Measurements from ENCODE around the gene PPA2.

DNA sequence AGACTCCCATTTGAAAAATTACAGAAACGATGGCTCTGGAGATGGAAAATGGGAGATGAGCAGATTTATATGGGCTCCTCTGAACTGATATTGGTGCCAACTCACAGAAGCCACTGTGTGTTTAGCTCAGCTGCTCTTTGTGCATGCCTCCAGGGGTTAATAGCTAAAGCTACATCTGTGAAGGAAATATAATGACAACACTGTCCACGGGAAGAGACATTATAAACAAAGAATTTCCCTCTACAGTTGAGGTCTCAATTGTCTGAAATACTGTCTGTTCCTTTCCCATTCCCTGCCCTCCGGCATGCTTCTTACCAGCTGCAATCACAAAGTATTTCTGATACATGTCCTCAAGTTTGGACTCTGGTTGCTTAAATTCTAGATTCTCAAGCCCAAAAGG lies 40.4 kb downstream of the PPA2 start:
- TF ChIP-seq, protein P1, sequence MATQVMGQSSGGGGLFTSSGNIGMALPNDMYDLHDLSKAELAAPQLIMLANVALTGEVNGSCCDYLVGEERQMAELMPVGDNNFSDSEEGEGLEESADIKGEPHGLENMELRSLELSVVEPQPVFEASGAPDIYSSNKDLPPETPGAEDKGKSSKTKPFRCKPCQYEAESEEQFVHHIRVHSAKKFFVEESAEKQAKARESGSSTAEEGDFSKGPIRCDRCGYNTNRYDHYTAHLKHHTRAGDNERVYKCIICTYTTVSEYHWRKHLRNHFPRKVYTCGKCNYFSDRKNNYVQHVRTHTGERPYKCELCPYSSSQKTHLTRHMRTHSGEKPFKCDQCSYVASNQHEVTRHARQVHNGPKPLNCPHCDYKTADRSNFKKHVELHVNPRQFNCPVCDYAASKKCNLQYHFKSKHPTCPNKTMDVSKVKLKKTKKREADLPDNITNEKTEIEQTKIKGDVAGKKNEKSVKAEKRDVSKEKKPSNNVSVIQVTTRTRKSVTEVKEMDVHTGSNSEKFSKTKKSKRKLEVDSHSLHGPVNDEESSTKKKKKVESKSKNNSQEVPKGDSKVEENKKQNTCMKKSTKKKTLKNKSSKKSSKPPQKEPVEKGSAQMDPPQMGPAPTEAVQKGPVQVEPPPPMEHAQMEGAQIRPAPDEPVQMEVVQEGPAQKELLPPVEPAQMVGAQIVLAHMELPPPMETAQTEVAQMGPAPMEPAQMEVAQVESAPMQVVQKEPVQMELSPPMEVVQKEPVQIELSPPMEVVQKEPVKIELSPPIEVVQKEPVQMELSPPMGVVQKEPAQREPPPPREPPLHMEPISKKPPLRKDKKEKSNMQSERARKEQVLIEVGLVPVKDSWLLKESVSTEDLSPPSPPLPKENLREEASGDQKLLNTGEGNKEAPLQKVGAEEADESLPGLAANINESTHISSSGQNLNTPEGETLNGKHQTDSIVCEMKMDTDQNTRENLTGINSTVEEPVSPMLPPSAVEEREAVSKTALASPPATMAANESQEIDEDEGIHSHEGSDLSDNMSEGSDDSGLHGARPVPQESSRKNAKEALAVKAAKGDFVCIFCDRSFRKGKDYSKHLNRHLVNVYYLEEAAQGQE (IDR thresholded peaks at IDR 0.05; ENCODE audit: low read depth) = no peak
- TF ChIP-seq, protein P2, sequence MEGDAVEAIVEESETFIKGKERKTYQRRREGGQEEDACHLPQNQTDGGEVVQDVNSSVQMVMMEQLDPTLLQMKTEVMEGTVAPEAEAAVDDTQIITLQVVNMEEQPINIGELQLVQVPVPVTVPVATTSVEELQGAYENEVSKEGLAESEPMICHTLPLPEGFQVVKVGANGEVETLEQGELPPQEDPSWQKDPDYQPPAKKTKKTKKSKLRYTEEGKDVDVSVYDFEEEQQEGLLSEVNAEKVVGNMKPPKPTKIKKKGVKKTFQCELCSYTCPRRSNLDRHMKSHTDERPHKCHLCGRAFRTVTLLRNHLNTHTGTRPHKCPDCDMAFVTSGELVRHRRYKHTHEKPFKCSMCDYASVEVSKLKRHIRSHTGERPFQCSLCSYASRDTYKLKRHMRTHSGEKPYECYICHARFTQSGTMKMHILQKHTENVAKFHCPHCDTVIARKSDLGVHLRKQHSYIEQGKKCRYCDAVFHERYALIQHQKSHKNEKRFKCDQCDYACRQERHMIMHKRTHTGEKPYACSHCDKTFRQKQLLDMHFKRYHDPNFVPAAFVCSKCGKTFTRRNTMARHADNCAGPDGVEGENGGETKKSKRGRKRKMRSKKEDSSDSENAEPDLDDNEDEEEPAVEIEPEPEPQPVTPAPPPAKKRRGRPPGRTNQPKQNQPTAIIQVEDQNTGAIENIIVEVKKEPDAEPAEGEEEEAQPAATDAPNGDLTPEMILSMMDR (IDR thresholded peaks at IDR 0.05 in 2 of 3, conservative IDR thresholded peaks at IDR 0.05 in 1 of 3; ENCODE audit: borderline replicate concordance in 1 of 3, insufficient read depth in 1 of 3, low read depth in 2 of 3, low read length in 2 of 3) = no peak
- TF ChIP-seq EZH2 (IDR thresholded peaks at IDR 0.05) (no peak), POLR2A (IDR thresholded peaks at IDR 0.05; ENCODE audit: borderline replicate concordance, extremely low read depth, insufficient read depth, insufficient read length) (no peak), EZH2phosphoT487 (IDR thresholded peaks at IDR 0.05; ENCODE audit: borderline replicate concordance) (no peak), CEBPB (IDR thresholded peaks at IDR 0.05; ENCODE audit: low read depth) (no peak), RAD21 (IDR thresholded peaks at IDR 0.05; ENCODE audit: low read depth) (no peak), POLR2AphosphoS5 (IDR thresholded peaks at IDR 0.05; ENCODE audit: low read depth, low read length) (no peak), YY1 (IDR thresholded peaks at IDR 0.05; ENCODE audit: extremely low read depth, insufficient replicate concordance, low read depth, low read length) (no peak), TCF7L2 (IDR thresholded peaks at IDR 0.05; ENCODE audit: borderline replicate concordance, extremely low read depth, insufficient read depth, insufficient read length) (no peak), SRF (IDR thresholded peaks at IDR 0.05; ENCODE audit: low read depth) (no peak), FOSL1 (IDR thresholded peaks at IDR 0.05; ENCODE audit: low read depth) (no peak)
- TF ChIP-seq, protein P3, sequence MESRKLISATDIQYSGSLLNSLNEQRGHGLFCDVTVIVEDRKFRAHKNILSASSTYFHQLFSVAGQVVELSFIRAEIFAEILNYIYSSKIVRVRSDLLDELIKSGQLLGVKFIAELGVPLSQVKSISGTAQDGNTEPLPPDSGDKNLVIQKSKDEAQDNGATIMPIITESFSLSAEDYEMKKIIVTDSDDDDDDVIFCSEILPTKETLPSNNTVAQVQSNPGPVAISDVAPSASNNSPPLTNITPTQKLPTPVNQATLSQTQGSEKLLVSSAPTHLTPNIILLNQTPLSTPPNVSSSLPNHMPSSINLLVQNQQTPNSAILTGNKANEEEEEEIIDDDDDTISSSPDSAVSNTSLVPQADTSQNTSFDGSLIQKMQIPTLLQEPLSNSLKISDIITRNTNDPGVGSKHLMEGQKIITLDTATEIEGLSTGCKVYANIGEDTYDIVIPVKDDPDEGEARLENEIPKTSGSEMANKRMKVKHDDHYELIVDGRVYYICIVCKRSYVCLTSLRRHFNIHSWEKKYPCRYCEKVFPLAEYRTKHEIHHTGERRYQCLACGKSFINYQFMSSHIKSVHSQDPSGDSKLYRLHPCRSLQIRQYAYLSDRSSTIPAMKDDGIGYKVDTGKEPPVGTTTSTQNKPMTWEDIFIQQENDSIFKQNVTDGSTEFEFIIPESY (IDR thresholded peaks at IDR 0.05; ENCODE audit: extremely low read depth, insufficient replicate concordance, low read length) = no peak

Measured in HCT116 (cell line).